PC-3 (cell line): ENCODE results near the gene DDT.

ENCODE experiments used
- EZH2 ChIP-seq: fragments of 300-600 bp; sonication (generic); IDR thresholded peaks from one replicate; pipeline ENCODE4 v1.6.1; 2017; ENCODE audit warnings: antibody characterized with exemption, mild to moderate bottlenecking, low read length; ENCODE audit not compliant: unreplicated experiment
- TF ChIP-seq, protein P1 (sequence below): fragments of 300-600 bp; sonication (generic); conservative IDR thresholded peaks from 2 replicates; pipeline ENCODE4 v1.5.1; 2017; ENCODE audit warnings: antibody characterized with exemption, low read depth, mild to moderate bottlenecking, low read length

DNA sequence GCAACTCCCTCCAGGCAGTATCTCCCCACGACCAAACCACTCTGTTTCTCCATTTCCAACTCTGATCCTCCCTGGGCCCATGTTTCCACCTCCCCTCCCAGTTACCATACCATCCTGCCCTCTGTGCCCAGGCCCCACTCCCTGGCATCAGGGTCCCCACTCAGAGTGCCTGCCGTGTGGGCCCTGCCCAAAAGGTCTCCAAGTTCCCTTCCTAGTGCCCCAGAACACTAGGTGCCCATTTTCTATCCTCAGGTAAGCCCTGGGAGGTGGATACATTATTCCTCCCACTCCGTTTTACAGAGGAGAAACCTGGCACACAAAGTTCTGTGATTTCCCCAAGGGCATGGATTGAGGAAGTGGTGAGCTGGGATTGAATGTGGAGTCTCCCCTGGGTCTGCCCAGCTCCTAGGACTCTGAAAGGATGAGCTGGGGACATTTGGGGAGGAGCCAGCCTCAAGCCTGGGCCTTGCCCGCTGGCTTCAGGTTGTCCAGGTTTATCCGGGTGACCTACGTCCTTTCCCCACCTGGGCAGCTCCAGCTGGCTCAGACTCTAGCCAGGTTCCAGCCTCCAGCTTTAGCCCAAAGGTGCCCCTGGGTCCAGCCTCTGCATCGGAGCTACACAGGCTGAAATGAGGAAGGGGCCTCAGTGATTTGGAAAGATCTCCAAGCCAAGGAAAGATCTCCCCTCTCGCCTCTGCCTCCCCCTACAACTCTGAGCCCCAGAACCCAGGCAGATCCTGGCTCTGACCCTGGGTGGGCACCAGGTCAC, 33.2 kb upstream of the DDT start:
- TF ChIP-seq, protein P1, sequence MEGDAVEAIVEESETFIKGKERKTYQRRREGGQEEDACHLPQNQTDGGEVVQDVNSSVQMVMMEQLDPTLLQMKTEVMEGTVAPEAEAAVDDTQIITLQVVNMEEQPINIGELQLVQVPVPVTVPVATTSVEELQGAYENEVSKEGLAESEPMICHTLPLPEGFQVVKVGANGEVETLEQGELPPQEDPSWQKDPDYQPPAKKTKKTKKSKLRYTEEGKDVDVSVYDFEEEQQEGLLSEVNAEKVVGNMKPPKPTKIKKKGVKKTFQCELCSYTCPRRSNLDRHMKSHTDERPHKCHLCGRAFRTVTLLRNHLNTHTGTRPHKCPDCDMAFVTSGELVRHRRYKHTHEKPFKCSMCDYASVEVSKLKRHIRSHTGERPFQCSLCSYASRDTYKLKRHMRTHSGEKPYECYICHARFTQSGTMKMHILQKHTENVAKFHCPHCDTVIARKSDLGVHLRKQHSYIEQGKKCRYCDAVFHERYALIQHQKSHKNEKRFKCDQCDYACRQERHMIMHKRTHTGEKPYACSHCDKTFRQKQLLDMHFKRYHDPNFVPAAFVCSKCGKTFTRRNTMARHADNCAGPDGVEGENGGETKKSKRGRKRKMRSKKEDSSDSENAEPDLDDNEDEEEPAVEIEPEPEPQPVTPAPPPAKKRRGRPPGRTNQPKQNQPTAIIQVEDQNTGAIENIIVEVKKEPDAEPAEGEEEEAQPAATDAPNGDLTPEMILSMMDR: no peak
- no peak for TF ChIP-seq EZH2
